K562 (cell line): Measurements from ENCODE around the gene ZKSCAN1. TPM values are rescaled to one million over a fixed set of nuclear protein-coding genes. Genes with fewer than 3 reads are reported as not detected.

Source experiments
- CBX2 ChIP-seq: fragments of 200-600 bp; sonication (generic); IDR thresholded peaks from one replicate; pipeline ENCODE4 v1.6.1; 2012; ENCODE audit warnings: mild to moderate bottlenecking, low read length, inconsistent platforms; ENCODE audit not compliant: insufficient read depth, poor library complexity, severe bottlenecking
- E2F8 ChIP-seq: fragments of 450-650 bp; IDR thresholded peaks from 2 replicates; pipeline ENCODE4 v1.7.1; 2018; ENCODE audit warnings: mild to moderate bottlenecking, low read depth; ENCODE audit not compliant: partially characterized antibody
- FOXP4 ChIP-seq: sonication (generic); formaldehyde crosslinking; IDR thresholded peaks from 2 replicates; pipeline ENCODE4 v1.8.0; 2022; ENCODE audit warnings: mild to moderate bottlenecking, missing genetic modification reagents, borderline replicate concordance
- MXD1 ChIP-seq: fragments of 250-450 bp; sonication (Bioruptor Pico); IDR thresholded peaks from 2 replicates; pipeline ENCODE4 v1.8.0; 2021; ENCODE audit warnings: borderline replicate concordance, mild to moderate bottlenecking, moderate library complexity; ENCODE audit not compliant: poor library complexity, severe bottlenecking
- MXI1 ChIP-seq: IDR thresholded peaks from 2 replicates; pipeline ENCODE4 v1.6.1; 2011; ENCODE audit warnings: low read depth, mild to moderate bottlenecking, improper control_type of control experiment, low read length
- REST ChIP-seq, 2 experiments: fragments of 450-650 bp; formaldehyde crosslinking in 1 of 2; IDR thresholded peaks; 2 replicates each; pipeline versions ENCODE4 v1.4.0 to v1.6.1; 2014 to 2020; ENCODE audit warnings: mild to moderate bottlenecking in 2 of 2, borderline replicate concordance in 1 of 2, low read depth in 1 of 2
- RHOXF2B ChIP-seq: fragments of 250-450 bp; sonication (Bioruptor Pico); conservative IDR thresholded peaks from 2 replicates; pipeline ENCODE4 v1.5.1; 2021
- U2AF2 ChIP-seq: fragments of 200-400 bp; formaldehyde crosslinking; optimal IDR thresholded peaks from 2 replicates; pipeline ENCODE3; 2017; ENCODE audit warnings: low read depth, mild to moderate bottlenecking, low read length
- UBTF ChIP-seq, 2 experiments: IDR thresholded peaks; 2 replicates each; pipeline ENCODE4 v1.6.1; 2012; ENCODE audit warnings: improper control_type of control experiment in 2 of 2, low read depth in 2 of 2, low read length in 2 of 2, borderline replicate concordance in 1 of 2
- ZNF316 ChIP-seq: fragments of 450-650 bp; IDR thresholded peaks from 2 replicates; pipeline ENCODE4 v1.6.1; 2016
- polyA plus RNA-seq, 8 experiments: library from polyadenylated mRNA; depleted of rRNA in 4 of 8; stranded (reverse) in 5 of 8; unstranded in 3 of 8; fragments of >200 nt; fragmentation: Nextera tagmentation in 2 of 8; fragmentation: Illumina TruSeq in 1 of 8; extraction: Ambion mirVana in 2 of 8; extraction: Trizol in 1 of 8; gene quantifications; 2 replicates each; pipeline versions ENCODE4 v1.2.1 to v1.2.3, GENCODE V29; 2011 to 2014; ENCODE audit warnings: inconsistent platforms in 1 of 8, missing spikeins in 1 of 8
- total RNA-seq, 7 experiments: library from RNA; depleted of rRNA in 6 of 7; stranded (reverse); fragments of >200 nt in 6 of 7; fragmentation: Illumina TruSeq in 2 of 7; extraction: Trizol in 2 of 7; gene quantifications; 2 replicates each; pipeline versions ENCODE4 v1.2.1 to v1.2.3, GENCODE V29; 2011 to 2021; ENCODE audit warnings: low replicate concordance in 1 of 7

Gene ZKSCAN1
- total and polyA plus RNA-seq, 9 of the 15 experiments (the other 6 are each of a cell fraction or from before 2014, with no cell fraction given): 5.3 to 43.0 (median 23.2) TPM

- no peak for TF ChIP-seq REST (IDR thresholded peaks at IDR 0.05; ENCODE audit: borderline replicate concordance)
- TF ChIP-seq REST (CRISPR knock-in tag; IDR thresholded peaks at IDR 0.05; ENCODE audit: low read depth): no peak
- TF ChIP-seq MXD1: no peak
- no peak for TF ChIP-seq U2AF2
- TF ChIP-seq CBX2: no peak
- TF ChIP-seq E2F8: no peak
- TF ChIP-seq ZNF316: no peak
- no peak for TF ChIP-seq UBTF (IDR thresholded peaks at IDR 0.05; ENCODE audit: borderline replicate concordance in 1 of 2, low read depth in 2 of 2, low read length in 2 of 2)
- TF ChIP-seq FOXP4: no peak
- TF ChIP-seq MXI1: no peak
- TF ChIP-seq RHOXF2B: no peak
Measured at GRCh38 chr7:100021297-100021696, 5.9 kb downstream of the ZKSCAN1 start (continued).
